Body of pancreas (tissue), 4 donors: ENCODE data around the gene LTBP3. TPM values are rescaled to one million over a fixed set of nuclear protein-coding genes. Genes with fewer than 3 reads are reported as not detected.

ENCODE experiments used
- ATAC-seq: fragments of 150-250 bp; one replicate; pipeline ENCODE4 v1.9.1; 2016
- DNase-seq, 4 donors: peaks; one replicate each; pipeline ENCODE4 v3.0.0-alpha.2; 2019
- H3K27ac ChIP-seq, 4 donors: fragments of 200-600 bp; sonication (generic); 1 replicate in 3 of 4; 2 replicates in 1 of 4; pipeline versions ENCODE4 v1.5.1 to v1.6.1; 2016 to 2019; ENCODE audit warnings: mild to moderate bottlenecking in 1 of 4, mixed read lengths in 1 of 4, moderate library complexity in 1 of 4
- H3K27me3 ChIP-seq, 2 donors: fragments of 200-600 bp; sonication (generic); one replicate each; pipeline ENCODE4 v1.6.0; 2016; ENCODE audit warnings: mild to moderate bottlenecking in 1 of 2
- H3K36me3 ChIP-seq, 2 donors: fragments of 200-600 bp; sonication (generic); replicated peaks in 1 of 2; 2 replicates each; pipeline ENCODE4 v1.5.1; 2016; ENCODE audit warnings: low read depth in 2 of 2; ENCODE audit not compliant: insufficient read depth in 1 of 2
- H3K4me1 ChIP-seq: fragments of 200-600 bp; sonication (generic); one replicate; pipeline ENCODE4 v1.6.0; 2016
- H3K4me3 ChIP-seq, 2 donors: fragments of 200-600 bp; sonication (generic); 1 replicate in 1 of 2; 2 replicates in 1 of 2; pipeline ENCODE4 v1.5.1; 2016 to 2019
- H3K9me3 ChIP-seq, 3 donors: fragments of 200-600 bp; sonication (generic); 1 replicate in 2 of 3; 2 replicates in 1 of 3; pipeline ENCODE4 v1.5.1; 2016
- POLR2A ChIP-seq, 3 donors: fragments of 450-650 bp; IDR thresholded peaks; one replicate each; pipeline ENCODE4 v1.6.1; 2016; ENCODE audit warnings: antibody characterized with exemption in 3 of 3, mild to moderate bottlenecking in 2 of 3
- WGBS, 2 donors: methylation state at CpG; one replicate each; pipeline ENCODE4 v1.1.5; 2017; 5-methylcytosine and 5-hydroxymethylcytosine counted together
- intact Hi-C: fragments of 100-400 bp; cut with DNase I; formaldehyde crosslinking; loops from one replicate; pipeline ENCODE4 v1.15.1; 2023
- total RNA-seq, 2 donors: library from RNA; depleted of rRNA; stranded (reverse); fragments of >200 nt; gene quantifications; one replicate each; pipeline ENCODE4 v1.1.0, GENCODE V29; 2016
- TF ChIP-seq, protein P1 (sequence below), 7 experiments: fragments of 450-650 bp in 4 of 7; fragments of 200-600 bp in 3 of 7; sonication (generic) in 3 of 7; IDR thresholded peaks; one replicate each; pipeline ENCODE4 v1.5.1; 2016 to 2019; ENCODE audit warnings: antibody characterized with exemption in 7 of 7

Gene LTBP3
- total RNA-seq, 2 donors from 2014 or later: 131 to 330 TPM

DNA sequence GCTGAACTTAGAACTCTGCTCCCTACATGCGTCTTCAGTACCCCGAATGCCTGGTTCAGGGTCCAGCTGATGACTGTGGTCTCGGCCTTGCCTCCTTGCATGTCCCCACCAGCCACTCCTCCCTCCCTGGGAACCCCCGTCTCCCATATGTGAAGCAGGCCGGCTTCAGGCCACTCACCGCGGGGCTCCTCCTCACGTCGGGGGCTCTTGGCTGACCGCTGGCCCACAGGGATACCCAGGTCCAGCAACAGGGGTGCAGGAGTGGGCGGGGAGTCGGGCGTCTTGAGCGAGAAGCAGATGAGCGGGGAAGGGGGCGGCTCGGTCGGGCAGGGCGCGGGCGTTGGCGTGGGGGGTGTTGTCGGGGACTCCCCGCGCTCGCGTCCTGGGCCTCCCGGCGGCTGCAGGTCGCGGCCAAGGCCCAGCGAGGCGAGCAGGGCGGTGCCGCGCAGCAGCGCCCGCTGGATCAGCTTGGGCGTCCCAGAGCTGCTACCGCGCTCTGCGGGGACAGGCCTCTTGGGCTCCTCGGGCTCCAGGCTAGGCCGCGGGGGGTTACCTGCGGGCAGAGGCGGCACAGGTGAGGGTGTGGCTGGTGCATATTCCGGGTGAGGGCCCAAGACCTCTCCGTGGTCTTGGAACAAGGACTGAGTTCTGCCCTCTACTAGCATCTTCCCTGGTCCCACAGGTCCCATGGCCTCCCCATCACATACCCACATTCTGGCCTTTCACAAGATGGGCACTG is 41.2 kb upstream of the LTBP3 start:
- H3K9me3 ChIP-seq: no peaks in the 10 kb centered on the region
- intact Hi-C loops: no loop called here
- 91 to 92% methylated on average over 31 to 38 of the region's 49 CpGs for WGBS, 2 donors
- H3K27ac ChIP-seq: no peak overlapping the region
- no peaks in the 10 kb centered on the region for H3K4me1 ChIP-seq
- ATAC-seq: no peak
- peaks cover 6 to 12% of the 10 kb centered on the region in 2 donors for H3K36me3 ChIP-seq
- TF ChIP-seq, protein P1, sequence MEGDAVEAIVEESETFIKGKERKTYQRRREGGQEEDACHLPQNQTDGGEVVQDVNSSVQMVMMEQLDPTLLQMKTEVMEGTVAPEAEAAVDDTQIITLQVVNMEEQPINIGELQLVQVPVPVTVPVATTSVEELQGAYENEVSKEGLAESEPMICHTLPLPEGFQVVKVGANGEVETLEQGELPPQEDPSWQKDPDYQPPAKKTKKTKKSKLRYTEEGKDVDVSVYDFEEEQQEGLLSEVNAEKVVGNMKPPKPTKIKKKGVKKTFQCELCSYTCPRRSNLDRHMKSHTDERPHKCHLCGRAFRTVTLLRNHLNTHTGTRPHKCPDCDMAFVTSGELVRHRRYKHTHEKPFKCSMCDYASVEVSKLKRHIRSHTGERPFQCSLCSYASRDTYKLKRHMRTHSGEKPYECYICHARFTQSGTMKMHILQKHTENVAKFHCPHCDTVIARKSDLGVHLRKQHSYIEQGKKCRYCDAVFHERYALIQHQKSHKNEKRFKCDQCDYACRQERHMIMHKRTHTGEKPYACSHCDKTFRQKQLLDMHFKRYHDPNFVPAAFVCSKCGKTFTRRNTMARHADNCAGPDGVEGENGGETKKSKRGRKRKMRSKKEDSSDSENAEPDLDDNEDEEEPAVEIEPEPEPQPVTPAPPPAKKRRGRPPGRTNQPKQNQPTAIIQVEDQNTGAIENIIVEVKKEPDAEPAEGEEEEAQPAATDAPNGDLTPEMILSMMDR (IDR thresholded peaks at IDR 0.05): no peak
- no peak for TF ChIP-seq POLR2A (IDR thresholded peaks at IDR 0.05)
- DNase-seq: no peak
- H3K27me3 ChIP-seq: no peaks in the 10 kb centered on the region
- no peak overlapping the region for H3K4me3 ChIP-seq

DNA sequence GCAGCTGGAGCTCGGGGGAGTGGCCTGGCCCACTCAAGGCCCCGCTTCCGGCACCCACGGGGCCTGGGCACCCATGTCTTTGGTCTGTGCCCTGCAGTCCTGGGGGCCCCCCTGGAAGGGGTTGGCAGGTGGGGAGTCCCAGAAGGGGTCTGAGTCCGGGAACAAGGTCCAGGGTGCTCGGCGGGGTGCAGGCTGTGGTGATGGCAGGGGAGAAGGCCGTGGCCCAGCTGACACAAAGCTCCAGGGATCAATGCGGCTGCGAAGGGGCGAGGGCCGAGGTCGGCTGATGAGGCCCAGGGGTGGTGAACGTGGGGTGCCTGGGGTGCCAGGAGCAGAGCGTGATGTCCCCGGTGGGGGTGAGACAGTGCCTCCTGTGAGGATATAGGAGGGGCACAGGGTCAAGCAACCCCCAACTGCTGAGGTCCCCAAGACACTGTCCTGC is 40.1 kb upstream of the LTBP3 start:
- DNase-seq: no peak
- peaks cover 0 to 10% of the 10 kb centered on the region in 2 donors for H3K36me3 ChIP-seq
- intact Hi-C loops: no loop called here

DNA sequence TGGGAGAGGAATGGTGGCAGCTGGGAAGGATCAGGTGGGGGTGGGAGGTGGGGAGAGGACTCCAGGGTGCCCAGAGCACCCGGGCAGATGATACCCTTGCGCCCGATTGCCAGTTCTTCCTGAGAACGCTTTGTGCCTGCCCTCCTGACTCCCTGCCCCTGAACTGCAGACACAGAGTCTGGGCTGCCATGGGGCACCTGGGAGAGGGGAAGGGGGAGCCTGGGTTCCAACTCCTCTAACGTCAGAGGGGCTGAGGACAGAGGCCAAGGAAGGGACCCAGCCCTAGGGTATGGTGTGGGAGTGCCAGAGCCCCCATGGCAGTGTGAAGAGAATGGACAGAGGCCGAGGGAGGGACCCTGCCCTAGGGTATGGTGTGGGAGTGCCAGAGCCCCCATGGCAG is 38.4 kb upstream of the LTBP3 start:
- WGBS, 2 donors: 69 to 83% methylated on average over 6 of the region's 6 CpGs
- intact Hi-C loops: no loop called here
- Histone ChIP-seq H3K27me3 (no peaks in the 10 kb centered on the region), H3K4me3 (no peak overlapping the region), H3K27ac (no peak overlapping the region), H3K4me1 (peaks cover 17% of the 10 kb centered on the region), H3K9me3 (no peaks in the 10 kb centered on the region), H3K36me3 (peaks cover 0 to 10% of the 10 kb centered on the region in 2 donors)
- DNase-seq (peak in 1 of 4 donors; percentile 11), ATAC-seq (no peak)
- TF ChIP-seq, protein P1 (IDR thresholded peaks at IDR 0.05): no peak
- TF ChIP-seq POLR2A (IDR thresholded peaks at IDR 0.05): no peak

More for the DNA sequence above, 40.1 kb upstream of the LTBP3 start:
- WGBS, 2 donors: 94 to 97% methylated on average over 12 to 15 of the region's 16 CpGs
- H3K9me3 ChIP-seq: no peaks in the 10 kb centered on the region
- TF ChIP-seq POLR2A (IDR thresholded peaks at IDR 0.05): no peak
- TF ChIP-seq, protein P1 (IDR thresholded peaks at IDR 0.05): no peak
- H3K27ac ChIP-seq: no peak overlapping the region
- peaks cover 4% of the 10 kb centered on the region for H3K4me1 ChIP-seq
- H3K27me3 ChIP-seq: no peaks in the 10 kb centered on the region
- no peak for ATAC-seq
- no peak overlapping the region for H3K4me3 ChIP-seq

DNA sequence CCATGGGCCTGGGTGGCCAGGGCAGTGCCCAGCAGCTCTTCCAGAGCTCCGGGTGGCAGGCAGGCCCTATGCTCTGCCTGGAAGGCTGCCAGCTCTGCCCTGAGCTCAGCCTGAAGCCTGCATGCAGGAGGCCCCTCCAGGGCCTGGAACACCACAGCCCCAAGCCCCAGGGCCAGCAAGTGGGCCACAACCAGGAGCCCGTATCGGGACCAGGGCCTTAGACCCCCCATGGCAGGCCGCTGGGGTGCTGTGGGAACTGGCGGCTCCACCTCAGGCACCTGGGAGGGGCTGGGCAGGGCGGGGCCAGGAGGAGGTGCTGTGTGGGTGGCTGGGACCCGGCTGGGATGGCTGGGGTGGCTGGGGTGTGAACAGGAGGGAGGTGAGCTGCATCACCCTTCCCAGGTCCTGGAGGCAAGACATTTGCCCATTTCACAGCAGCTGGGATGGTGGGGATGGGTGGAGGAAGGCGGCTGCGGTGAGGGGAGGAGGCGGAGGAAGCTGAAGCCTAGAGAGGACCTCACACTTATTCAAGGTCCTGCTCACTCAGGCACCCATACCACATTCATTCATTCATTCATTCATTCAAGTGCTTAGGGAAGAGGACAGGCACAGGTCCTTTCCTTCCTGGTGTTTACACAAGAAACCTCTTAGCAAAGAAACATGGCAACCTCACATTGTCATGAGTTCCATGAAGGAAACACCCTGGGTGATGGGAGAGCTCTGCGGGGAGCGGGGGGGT is 37.6 kb upstream of the LTBP3 start, which contains the start of gene KCNK7:
TSS of gene KCNK7 (minus strand) at position 258 of the 739 bp plus-strand sequence. CDS start at position 230, 28 bp downstream.
- Histone ChIP-seq H3K4me3 (no peak within 1 kb of the TSS), H3K36me3 (peaks cover 0 to 10% of the 10 kb centered on the region in 2 donors), H3K27me3 (no peaks in the 10 kb centered on the region), H3K9me3 (no peaks in the 10 kb centered on the region), H3K27ac (no peak within 1 kb of the TSS), H3K4me1 (peaks cover 17% of the 10 kb centered on the region)
- TF ChIP-seq, protein P1 (IDR thresholded peaks at IDR 0.05): no peak
- no peak for TF ChIP-seq POLR2A (IDR thresholded peaks at IDR 0.05)
- WGBS, 2 donors: 72 to 85% methylated on average over 11 to 12 of the region's 12 CpGs
- no peak for ATAC-seq
- DNase-seq: no peak
- intact Hi-C loops: no loop called here
